ENCODE results near the gene PLPP2.
"Not testable (repeated sequence)": the region's sequence is repeated elsewhere in the genome, so short reads cannot be mapped to it uniquely, and the experiment has no call there.

Gene PLPP2

DNA sequence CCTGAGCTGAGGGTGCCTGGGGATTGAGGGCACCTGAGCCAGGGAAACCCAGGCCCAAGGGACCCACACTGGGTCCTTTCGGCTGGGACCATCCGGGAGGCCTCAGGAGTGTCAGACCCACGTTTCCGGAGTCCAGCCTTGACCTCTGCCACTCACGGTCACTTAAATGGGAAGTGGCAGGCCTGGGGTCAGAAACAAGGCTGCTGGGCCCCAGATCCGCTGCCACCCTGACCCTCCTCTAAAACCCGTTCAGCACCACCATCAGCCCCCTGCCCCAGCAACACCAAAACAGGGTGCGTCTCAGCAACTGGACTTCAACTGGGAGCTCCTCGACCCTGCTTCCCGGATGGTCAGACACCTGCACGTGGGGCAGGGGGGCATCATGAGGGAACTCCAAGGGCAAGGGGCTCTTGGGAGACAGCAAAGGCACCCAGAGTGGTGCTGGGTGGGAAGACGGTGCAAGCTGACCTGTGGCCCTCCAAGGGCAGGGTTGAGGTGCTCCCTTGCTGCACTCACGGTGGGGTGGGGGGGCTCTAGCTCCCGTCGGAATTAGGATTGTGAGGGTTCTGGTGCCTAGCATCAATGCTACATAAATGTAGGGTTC lies 1.2 kb upstream of the PLPP2 start:
- no peak for DNase-seq

DNA sequence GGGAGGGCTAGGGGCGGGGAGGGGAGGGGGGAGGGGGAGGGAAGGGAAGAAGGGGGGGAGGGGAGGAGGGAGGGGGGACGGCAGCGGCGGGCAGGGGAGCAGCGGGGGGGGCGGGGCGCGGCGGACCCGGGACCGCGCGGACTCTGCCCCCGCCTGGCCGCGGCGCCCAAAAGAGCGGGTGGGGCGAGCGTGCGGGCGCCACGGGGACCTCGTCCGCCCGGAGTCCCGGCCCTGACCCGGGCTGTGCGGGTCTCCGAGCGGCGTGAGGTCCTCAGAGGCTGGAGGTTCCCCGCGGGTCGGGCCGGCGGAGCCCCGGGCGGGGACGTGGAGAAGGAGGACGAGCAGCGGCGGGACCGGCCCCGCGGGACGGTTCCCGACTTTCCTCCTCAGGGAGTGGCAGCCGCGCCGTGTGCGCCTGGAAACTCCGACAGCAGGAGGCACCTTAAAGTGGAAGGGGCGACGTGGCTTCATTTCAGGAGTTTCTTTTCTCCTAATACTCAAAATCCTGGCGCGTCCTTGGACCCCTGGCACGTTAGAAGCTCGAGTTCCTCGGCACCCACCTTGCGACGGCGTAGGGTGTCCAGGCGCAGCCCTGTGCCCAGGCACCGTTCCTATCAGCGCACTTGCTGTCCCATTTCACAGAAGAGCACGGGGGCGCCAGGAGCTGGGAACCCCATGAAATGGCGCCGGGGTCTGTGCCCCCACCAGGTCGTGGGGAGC lies 518 bp upstream of the PLPP2 start:
- no peak for DNase-seq

DNA sequence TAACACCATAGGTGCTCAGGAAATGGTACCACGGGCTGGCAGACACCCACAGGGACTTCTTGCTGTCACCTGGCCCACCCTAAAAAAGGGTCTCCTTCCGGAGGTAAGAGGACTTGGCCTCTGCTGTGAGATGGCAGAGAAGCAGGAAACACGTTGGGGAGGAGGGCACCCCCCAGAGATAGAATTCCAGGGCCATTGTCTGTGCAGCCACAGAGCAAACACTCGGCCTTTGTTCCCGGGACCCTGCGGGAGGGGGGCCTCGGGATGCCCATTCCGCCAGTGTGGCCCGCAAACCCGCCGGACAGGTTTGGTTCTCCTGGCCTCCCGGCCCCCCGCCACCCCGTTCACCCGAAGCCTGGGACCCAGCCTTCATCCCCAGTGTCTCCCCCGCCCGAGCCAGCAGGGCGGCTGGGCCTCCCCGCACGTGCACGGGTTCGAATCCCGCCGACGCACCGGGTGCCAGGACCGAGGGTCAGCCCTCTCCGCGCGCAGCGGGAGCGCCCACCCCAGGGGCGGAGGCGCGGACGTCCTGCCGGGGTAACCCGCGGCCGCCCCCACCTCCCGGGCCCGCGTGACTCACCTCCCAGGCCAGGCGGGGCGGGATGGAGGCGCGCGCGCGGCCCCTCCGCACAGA lies 714 bp downstream of the PLPP2 start:
- DNase-seq = peak; percentile 88

DNA sequence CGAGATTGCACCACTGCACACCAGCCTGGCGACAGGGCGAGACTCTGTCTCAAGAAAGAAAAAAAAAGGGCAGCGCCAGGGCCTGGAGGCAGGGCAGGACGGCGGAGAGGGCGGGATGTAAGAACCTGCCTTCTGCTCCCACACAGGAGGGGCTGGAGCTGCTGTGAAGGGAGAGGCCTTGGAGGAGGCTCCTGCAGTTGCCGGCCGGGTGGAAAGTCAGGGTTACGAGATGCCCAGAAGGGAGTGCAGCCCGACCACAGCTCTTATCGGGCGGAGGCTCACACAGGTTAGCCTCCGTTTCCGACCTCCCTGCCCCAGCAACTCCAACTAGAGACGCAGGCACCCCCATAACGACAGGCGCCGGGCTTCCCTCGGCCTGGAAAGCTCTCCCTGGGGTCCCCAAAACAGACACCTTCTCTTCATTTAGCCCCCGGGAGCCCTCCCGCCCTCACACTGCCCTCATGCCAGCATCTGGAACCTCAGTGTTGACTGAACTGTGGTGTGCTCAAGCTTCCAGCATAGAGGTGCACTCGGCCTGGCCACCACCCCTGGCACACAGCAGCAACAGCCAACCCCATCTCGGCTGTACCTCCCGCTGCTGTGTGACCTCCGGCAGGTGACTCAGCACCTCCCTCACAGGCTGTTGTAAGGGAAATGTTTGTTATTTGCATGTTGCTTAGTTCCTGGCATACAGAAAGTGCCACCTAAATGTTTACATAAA lies 1.4 kb downstream of the PLPP2 start:
- DNase-seq = peak; percentile 88

DNA sequence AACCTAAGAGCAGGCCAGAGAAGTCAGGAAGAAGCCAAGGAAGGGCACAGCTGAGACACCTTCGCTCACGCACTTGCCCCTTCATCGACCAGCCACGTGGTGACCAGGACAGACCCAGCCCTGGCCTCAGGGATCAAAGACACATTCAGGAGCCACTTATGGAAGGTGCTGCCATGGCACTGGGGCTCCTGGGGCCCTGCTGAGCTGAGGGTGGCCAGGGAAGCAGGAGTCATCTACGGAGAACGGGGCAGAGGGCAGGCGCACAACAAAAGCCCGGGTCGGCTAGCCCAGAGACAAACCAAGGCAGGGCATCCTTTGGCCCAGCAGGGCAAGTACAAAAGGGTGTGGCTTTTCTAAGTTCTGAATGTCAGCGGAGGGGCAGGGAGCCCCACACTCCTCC lies 2.3 kb downstream of the PLPP2 start:
- no peak for DNase-seq

DNA sequence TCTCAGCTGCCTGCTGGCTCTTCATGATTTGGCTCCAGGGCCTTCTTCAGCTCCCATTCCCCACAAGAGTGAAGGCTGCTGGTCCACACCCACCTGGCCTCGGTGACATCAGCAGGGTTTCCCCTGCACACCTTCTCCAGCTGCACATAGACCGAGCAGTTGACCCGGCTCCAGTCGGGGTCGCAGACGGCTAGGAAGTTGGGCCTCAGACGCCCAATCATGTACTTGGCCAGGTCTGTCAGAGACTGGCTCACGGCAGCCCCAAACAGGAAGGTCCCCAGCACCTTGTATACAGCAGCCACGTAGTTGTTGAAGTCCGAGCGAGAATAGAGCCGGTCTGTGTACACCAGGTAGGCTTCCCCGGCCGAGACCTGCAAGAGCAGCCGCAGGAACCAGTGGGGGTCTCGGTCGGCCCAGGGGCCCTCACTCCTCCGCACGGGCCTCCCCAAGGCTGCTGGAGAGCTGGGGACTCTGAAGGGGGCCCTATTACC lies 3.8 kb downstream of the PLPP2 start:
- DNase-seq = no peak

DNA sequence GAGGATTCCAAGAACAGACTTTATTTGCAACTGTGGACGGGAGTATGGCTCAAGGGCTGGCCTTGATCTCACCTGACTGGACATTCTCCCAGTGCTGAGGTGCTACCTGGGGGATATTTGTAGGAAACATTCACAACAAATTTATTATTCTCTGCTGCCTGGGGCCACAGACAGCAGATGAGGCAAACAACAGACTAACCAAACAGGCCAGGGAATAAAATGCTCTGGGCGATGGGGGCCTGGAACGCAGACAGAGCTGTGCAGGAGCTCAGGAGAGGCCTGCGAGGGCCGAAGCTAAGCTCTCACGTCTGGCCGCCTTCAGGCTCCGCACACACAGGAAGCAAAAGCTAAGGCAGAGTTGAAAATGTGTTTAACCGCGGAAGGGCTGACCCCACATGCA lies 7.8 kb downstream of the PLPP2 start:
- no peak for DNase-seq

DNA sequence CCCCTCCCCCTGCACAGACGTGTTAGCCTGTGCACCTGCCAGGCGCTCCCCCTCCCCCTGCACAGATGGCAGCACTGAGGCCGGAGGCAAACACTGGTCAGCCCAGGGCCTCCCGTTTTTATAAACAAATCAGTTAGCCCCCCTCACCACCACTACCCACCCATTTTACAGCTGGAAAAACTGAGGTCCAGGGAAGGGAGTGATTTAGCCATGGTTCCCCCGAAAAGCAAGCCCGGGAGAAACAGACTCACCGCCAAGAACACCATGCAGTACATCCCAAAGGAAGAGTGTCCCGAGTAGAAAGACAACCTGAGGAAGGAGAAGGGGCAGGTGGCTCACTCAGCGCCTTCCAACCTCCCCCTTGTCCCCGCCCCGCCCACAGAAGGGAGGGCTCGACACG lies 8.7 kb downstream of the PLPP2 start:
- no peak for DNase-seq

DNA sequence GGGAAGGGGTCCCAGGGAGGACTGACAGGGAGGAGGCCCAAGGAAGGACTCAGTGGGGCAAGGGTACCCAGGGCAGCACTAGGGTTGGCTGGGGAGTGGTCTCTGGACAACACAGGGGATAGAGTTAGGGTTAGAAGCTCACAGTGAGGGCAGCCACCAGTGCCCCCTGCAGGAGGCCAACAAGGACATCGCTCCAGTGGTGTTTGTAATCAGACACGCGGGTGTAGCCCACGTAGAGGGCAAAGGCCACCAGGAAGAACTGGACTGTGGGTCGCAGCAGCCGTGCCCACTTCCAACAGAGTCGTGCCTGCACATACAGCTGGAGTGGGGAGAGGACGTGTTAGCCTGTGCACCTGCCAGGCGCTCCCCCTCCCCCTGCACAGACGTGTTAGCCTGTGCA lies 9.2 kb downstream of the PLPP2 start:
- DNase-seq = no peak

DNA sequence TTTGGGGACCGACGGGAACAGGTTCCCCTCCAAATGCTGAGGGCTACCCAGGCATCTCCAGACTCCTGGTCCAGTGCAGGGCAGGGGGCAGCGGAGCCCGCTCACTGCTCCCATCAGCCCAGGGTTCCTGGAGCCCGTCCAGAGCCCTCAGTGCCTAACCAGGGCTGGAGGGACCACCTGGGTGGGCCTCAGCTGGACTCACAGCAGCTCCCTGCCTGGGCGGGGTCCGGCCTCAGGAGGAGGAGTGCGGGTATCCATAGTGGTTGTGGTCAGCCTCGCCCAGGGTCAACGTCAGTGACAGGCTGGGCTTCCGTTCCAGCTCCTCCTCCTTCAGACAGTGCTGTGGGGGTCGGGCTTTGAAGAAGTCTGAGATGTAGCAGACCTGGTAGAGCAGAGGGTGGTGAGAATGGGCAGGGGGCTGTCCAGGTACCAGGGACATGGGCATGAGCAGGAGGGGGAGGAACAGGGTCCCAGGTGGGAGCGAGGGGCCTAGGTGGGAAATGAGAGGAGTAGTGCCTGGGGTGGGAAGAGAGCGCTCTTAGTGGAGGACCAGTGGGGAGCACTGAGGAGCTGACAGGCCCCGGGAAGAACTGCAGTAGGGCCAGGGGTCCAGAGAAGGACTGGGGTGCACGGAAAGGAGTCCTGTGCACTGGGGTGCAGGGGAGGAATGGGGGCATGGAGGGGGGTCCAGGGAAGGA lies 9.9 kb downstream of the PLPP2 start:
- no peak for DNase-seq

DNA sequence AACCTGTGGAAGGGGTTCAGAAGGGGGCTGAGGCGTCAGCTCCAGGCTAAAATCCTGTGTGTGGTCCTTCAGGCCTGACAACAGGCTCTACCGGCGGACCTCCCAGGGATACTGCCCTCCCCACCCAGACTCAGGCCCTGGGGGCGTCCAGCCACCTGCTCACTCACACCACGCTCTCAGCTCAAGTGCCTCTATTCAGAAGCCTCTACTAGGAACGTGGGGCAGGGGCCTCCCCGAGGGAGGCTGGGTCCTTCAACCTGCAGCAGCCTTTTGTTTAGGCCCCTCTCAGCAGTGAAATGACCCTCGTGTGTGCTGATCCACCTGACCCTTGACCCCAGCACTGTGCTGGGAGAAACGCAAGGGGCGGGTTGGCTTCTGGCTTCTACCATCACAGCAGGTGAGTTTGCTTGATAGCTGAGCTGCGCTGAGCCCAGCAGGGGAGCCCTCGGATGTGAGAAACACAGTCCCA lies 10.6 kb downstream of the PLPP2 start:
- no peak for DNase-seq

DNA sequence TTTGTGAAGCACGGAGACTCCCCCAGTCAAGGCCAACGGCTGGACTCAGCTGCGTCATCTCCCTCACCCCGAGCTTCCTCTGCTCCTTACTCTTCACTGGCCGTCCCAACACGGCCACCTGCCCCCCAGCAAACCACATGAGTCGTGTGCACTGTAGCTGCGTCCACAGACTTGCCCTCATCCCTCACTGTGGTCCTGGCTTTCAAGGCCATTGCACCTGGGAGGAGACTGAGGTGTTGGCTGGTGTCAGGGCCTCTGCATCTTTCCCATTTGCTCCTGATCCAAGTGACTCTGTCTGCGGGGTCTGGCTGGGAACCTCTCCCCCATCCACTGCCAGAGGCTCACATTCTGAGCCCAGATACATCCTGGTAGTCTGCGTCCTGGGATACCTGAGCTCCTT lies 11.5 kb downstream of the PLPP2 start:
- no peak for DNase-seq

DNA sequence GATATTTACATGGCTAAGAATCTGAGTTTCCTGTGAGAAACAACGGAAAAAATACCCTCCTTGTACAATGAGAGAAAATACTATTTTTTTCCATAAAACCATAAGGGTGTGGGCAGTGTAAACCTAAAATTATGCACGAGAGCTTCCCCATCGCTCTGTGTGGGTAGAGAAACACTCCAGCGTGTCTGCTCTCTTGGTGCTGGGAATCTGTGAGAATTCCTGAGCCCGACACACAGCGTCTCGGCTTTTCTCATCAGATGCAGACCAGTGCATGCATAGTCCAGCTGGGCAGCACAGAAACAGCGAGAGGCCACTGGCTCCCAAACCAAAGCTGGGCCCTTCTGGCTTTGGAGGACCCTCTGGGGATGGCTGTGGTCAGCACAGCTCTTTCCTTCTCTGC lies 12.0 kb downstream of the PLPP2 start:
- no peak for DNase-seq

DNA sequence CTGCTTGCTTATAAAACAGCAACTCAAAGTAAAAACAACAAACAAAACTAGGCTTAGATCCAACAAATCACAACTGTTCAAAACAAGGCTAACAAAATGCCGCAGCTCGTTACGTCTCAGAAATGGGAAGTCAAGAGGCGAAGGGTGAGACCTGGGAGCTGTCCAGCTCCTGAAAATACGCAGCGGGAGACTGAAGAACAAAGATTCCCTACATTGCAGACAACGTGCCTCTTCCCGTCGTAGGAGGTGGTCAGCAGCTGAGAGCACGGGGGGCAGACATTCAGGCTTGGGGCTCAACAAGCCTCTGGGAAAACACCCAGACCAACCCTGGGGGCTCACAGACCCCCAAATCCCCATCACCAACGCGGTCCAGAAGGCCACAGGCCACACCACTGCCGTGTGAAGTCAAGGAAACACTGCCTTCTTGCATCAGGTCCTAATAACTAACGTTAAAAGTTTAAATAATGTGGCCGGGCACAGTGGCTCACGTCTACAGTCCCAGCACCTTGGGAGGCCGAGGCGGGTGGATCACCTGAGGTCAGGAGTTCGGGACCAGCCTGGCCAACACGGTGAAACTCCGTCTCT lies 13.5 kb downstream of the PLPP2 start:
- DNase-seq = no peak

DNA sequence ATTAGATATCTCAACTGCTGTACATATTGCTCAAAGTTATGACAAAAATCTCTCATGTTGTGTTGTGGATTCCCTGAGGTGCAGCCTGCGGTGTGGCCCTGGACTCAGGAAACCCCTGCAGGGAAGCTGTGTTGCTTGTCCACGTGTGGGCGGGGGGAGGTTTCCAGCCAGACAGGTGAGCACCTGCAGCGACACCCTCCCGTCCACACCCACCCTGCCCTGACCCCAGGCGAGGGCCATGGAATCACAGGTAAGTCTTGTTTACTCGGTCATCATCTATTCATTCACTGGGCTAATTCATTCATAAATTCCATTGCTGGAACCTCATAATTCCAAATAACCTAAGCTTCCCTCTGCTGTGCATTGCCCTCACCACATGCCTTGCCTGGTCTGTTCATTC lies 14.1 kb downstream of the PLPP2 start:
- DNase-seq = no peak

DNA sequence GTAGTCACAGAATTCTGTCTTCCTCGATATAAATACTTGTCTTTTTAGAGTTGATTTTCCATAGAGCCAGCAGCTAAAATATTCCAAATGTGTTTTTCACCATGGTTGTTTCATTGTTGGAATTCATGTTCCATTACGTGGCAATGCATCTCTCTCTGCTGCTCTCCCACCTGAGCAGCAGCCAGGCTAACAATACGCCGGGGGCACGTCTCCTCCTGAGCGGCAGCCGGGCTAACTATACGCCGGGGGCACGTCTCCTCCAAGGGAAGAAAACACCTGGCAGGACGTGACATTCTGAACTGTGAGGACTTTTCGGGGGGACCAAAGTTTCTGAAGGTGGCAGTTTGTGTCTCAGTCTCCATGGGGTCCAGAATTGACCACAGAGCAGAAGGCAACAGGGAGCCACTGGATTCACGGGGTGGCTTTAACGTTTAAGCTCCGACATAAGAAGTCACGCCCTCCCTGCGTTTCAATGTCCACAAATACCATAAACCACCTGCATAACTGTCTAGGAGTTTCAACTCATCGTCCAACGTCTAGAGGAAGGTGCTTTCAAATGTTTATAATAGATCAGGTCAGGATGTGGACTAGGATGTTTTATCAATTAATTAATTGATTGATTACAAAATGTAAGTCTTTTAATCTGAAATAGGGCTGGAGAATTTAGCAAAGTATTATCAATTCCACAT lies 15.1 kb downstream of the PLPP2 start:
- no peak for DNase-seq

DNA sequence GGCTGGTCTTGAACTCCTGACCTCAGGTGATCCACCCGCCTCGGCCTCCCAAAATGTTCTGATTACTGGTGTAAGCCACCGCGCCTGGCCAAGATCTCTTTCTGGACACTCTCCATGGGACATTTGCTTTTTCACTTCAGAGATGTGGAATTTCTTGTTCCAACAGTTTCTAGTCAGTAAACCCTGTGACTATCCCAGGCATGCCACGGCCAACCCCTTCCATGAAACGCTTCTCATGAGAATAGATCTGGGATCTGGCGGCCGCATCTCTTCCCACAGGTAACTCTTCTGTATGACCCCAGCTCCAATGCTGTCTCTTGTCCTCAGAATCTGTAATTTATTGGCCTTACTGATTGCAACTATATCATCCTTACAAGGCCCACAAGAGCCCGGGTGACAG lies 16.2 kb downstream of the PLPP2 start:
- DNase-seq = no peak

DNA sequence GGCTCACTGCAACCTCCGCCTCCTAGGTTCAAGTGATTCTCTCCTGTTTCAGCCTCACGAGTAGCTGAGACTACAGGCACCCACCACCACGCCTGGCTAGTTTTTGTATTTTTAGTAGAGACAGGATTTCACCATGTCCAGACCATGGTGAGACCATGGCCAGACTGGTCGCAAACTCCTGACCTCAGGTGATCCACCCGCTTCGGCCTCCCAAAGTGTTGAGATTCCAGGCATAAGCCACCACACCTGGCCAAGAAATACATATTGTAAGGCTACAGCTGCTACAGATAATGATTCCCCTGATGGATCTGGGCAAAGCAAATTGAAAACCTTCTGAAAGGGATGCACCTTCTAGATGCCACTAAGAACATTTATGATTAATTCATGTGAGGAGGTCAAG lies 17.8 kb downstream of the PLPP2 start:
- DNase-seq = no peak

DNA sequence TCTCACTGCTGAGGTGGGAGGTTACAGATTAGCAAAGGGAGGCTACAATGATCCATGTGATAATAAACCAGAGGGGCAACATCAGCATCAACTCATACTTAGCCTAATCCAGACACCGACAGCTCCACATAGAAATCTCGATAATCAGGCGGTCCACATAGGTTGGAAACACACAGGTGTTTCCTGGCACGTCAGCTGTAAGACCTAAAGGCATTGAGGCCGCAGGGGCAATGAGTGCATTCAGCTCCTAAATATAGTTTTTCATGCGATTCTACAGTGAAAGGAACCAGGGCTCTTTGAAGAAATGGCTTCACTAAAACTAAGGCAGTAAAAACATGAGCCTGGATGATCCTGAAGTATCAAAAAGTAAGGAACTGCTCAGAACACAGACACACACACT lies 19.3 kb downstream of the PLPP2 start:
- no peak for DNase-seq

DNA sequence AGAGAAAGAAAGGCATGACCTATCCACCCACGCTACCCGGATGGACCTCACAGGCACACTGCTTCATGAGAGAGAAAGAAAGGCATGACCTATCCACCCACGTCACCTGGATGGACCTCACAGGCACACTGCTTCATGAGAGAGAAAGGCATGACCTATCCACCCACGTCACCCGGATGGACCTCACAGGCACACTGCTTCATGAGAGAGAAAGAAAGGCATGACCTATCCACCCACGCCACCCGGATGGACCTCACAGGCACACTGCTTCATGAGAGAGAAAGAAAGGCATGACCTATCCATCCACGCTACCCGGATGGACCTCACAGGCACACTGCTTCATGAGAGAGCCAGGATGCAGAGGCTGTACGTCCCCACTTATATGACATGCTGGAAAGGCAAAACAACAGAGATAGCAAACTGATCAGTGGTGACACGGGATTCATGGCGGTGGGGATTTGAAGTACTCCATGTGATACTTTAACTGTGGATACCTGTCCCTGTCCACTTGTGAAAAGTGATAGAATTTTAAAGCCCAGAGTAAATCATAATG lies 20.4 kb downstream of the PLPP2 start:
- DNase-seq = not testable (repeated sequence)

DNA sequence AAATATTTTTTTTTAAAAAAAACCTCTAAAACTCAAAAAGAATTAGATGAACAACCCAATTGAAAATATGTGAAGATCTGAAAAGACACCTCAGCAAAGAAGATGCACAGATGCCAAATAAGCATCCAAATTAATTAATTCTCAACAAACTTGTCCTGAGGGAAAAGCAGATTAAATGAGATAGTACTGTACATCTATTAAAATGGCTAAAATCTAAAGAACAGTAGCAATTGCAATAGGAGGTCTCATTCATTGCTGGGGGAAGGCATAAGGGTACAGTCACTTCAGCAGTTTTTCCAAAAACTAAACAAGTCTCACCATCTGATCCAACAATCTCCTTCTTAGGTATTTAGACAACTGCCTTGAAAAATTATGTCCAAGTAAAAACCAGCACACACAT lies 22.0 kb downstream of the PLPP2 start:
- DNase-seq = no peak

DNA sequence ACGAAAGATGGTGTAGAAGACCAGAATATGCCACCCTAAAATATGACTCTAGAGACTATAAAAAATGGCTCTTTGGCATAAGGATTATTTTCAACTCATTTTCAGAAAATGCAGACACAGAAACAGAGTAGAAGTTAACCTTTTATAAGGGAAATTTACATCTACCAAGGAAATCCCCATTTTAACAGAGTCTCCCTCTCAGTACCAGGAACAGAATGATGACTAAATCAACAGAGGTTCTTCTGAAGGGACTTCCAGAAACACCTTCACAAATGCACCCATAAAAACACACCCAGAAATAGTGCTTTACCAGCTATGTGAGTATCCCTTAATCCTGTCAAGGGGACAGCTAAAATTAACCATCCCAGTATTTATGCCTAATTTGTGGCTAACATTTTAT lies 29.1 kb downstream of the PLPP2 start:
- DNase-seq = no peak
